DND-41 (cell line): ENCODE data around the gene CDC37L1.

ENCODE experiments used
- CTCF ChIP-seq: IDR thresholded peaks from 2 replicates; pipeline ENCODE4 v1.5.1; 2012; ENCODE audit warnings: borderline replicate concordance, low read length, moderate library complexity, mild to moderate bottlenecking; ENCODE audit not compliant: poor library complexity, severe bottlenecking; ENCODE audit errors: extremely low read depth
- EZH2 ChIP-seq: IDR thresholded peaks from 3 replicates; pipeline ENCODE4 v1.6.1; 2012; ENCODE audit warnings: borderline replicate concordance, low read depth, mild to moderate bottlenecking, moderate library complexity, low read length, inconsistent platforms; ENCODE audit not compliant: severe bottlenecking

- TF ChIP-seq CTCF (peak; percentile 70), EZH2 (no peak)
Measured at GRCh38 chr9:4750023-4750673, 70.8 kb downstream of the CDC37L1 start.
